Activated CD4-positive, alpha-beta T cell treated with anti-CD3 and anti-CD28 coated beads, Interleukin-2, amount 50 U/mL, for 16 hours (primary cell): ENCODE results near the gene SLC25A31.
A peak's percentile ranks its signal among the peaks of the same experiment; 100 is the strongest.

Source experiments
- DNase-seq: peaks from one replicate; pipeline ENCODE4 v3.0.0-alpha.2; 2020

Gene SLC25A31

GRCh38 chr4:127778102-127778501 lies 47.9 kb downstream of the SLC25A31 start:
- no peak for DNase-seq

- no peak for DNase-seq
These were observed 50.4 kb downstream of the SLC25A31 start for GRCh38 chr4:127780598-127780997.

- DNase-seq: no peak
These were observed 51.3 kb downstream of the SLC25A31 start for GRCh38 chr4:127781300-127782024.

GRCh38 chr4:127782025-127782274 lies 51.8 kb downstream of the SLC25A31 start:
- peak; percentile 71 for DNase-seq

- DNase-seq: peak; percentile 35
These were observed 52.2 kb downstream of the SLC25A31 start, which contains the start of gene HSPA4L for GRCh38 chr4:127782275-127783025. TSS of gene HSPA4L (plus strand) at chr4:127782322. CDS start at chr4:127782551, 229 bp downstream.

GRCh38 chr4:127783026-127783769 lies 53.0 kb downstream of the SLC25A31 start:
- peak; percentile 49 for DNase-seq

- no peak for DNase-seq
These were observed 54.0 kb downstream of the SLC25A31 start for GRCh38 chr4:127783955-127784770.

GRCh38 chr4:127788517-127788916 lies 58.3 kb downstream of the SLC25A31 start:
- DNase-seq: peak; percentile 10

- DNase-seq: no peak
These were observed 61.2 kb downstream of the SLC25A31 start for GRCh38 chr4:127791391-127791790.

- DNase-seq: no peak
These were observed 63.3 kb downstream of the SLC25A31 start for GRCh38 chr4:127793528-127793927.

- no peak for DNase-seq
These were observed 69.5 kb downstream of the SLC25A31 start for GRCh38 chr4:127799711-127800110.

- DNase-seq: no peak
These were observed 79.1 kb downstream of the SLC25A31 start for GRCh38 chr4:127809173-127809800.

GRCh38 chr4:127810551-127810950 lies 80.4 kb downstream of the SLC25A31 start:
- no peak for DNase-seq

GRCh38 chr4:127822430-127822829 lies 92.2 kb downstream of the SLC25A31 start:
- DNase-seq: no peak
